ENCODE data around the gene IKZF5.

DNA sequence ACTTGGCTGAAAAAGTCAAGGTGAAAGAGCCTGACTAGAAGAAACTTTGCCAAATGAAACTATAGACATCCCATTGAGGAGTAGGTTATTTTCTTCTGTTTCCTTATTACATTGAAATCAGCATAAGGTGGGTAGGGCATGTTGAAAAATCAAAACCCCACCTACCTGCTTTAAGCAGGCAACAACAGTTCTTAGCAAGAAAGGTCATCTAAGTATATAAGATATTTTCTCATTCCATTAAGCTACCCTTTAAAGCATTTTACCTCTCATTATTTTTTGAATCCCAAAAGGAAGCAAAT is 31.0 kb upstream of the IKZF5 start:
- no peak for TF ChIP-seq POLR2AphosphoS5 (IDR thresholded peaks at IDR 0.05)
- TF ChIP-seq, protein P1, sequence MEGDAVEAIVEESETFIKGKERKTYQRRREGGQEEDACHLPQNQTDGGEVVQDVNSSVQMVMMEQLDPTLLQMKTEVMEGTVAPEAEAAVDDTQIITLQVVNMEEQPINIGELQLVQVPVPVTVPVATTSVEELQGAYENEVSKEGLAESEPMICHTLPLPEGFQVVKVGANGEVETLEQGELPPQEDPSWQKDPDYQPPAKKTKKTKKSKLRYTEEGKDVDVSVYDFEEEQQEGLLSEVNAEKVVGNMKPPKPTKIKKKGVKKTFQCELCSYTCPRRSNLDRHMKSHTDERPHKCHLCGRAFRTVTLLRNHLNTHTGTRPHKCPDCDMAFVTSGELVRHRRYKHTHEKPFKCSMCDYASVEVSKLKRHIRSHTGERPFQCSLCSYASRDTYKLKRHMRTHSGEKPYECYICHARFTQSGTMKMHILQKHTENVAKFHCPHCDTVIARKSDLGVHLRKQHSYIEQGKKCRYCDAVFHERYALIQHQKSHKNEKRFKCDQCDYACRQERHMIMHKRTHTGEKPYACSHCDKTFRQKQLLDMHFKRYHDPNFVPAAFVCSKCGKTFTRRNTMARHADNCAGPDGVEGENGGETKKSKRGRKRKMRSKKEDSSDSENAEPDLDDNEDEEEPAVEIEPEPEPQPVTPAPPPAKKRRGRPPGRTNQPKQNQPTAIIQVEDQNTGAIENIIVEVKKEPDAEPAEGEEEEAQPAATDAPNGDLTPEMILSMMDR (IDR thresholded peaks at IDR 0.05): no peak
